ENCODE data around the gene TAF3.

DNA sequence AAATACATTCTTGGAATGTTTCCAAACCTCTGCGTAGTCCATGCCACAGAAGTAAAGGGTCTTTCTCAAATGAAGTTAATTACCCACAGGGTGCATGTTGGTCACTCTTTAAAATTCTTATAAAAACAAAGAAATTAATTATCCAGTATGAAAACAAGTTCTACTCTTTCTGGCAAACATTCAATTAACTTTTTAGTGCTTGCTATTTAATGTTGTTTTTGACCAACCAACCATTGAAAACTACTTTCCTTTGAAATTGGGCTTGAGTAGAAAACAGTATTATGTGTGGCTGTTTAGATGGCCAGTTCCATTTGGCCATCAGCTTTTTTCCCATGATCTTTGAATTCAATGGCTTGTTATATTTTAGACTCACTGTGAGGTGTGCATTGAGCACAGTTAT is 83.0 kb downstream of the TAF3 start:
- TF ChIP-seq, protein P1, sequence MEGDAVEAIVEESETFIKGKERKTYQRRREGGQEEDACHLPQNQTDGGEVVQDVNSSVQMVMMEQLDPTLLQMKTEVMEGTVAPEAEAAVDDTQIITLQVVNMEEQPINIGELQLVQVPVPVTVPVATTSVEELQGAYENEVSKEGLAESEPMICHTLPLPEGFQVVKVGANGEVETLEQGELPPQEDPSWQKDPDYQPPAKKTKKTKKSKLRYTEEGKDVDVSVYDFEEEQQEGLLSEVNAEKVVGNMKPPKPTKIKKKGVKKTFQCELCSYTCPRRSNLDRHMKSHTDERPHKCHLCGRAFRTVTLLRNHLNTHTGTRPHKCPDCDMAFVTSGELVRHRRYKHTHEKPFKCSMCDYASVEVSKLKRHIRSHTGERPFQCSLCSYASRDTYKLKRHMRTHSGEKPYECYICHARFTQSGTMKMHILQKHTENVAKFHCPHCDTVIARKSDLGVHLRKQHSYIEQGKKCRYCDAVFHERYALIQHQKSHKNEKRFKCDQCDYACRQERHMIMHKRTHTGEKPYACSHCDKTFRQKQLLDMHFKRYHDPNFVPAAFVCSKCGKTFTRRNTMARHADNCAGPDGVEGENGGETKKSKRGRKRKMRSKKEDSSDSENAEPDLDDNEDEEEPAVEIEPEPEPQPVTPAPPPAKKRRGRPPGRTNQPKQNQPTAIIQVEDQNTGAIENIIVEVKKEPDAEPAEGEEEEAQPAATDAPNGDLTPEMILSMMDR (IDR thresholded peaks at IDR 0.05) = no peak
- TF ChIP-seq EZH2 (IDR thresholded peaks at IDR 0.05; ENCODE audit: borderline replicate concordance, insufficient read depth, low read depth, low read length, poor library complexity, severe bottlenecking) = no peak
